ENCODE results near the gene FAM240B.

Gene FAM240B

GRCh38 chr9:38727497-38728001, 7.6 kb upstream of the FAM240B start:
- peak; percentile 74 for TF ChIP-seq CTCF (IDR thresholded peaks at IDR 0.05; ENCODE audit: low read length, missing control alignments)
- no peak overlapping the region for H3K4me3 ChIP-seq (replicated peaks; ENCODE audit: low read depth, low read length)
- DNase-seq (ENCODE audit: low read depth), result peak; percentile 81

GRCh38 chr9:38724754-38725153, 4.8 kb upstream of the FAM240B start:
- TF ChIP-seq CTCF (IDR thresholded peaks at IDR 0.05; ENCODE audit: low read length, missing control alignments), result no peak
- no peak overlapping the region for H3K4me3 ChIP-seq (replicated peaks; ENCODE audit: low read depth, low read length)
- no peak for DNase-seq (ENCODE audit: low read depth)

- no peak for DNase-seq (ENCODE audit: low read depth)
- no peak for TF ChIP-seq CTCF (IDR thresholded peaks at IDR 0.05; ENCODE audit: low read length, missing control alignments)
- no peak overlapping the region for H3K4me3 ChIP-seq (replicated peaks; ENCODE audit: low read depth, low read length)
Measured at GRCh38 chr9:38718148-38718547, 1.8 kb downstream of the FAM240B start.

GRCh38 chr9:38715684-38716083, 4.2 kb downstream of the FAM240B start:
- no peak overlapping the region for H3K4me3 ChIP-seq (replicated peaks; ENCODE audit: low read depth, low read length)
- no peak for TF ChIP-seq CTCF (IDR thresholded peaks at IDR 0.05; ENCODE audit: low read length, missing control alignments)
- DNase-seq (ENCODE audit: low read depth), result no peak

GRCh38 chr9:38713426-38713825, 6.5 kb downstream of the FAM240B start:
- DNase-seq (ENCODE audit: low read depth), result peak; percentile 99
- H3K4me3 ChIP-seq (replicated peaks; ENCODE audit: low read depth, low read length), result no peak overlapping the region
- no peak for TF ChIP-seq CTCF (IDR thresholded peaks at IDR 0.05; ENCODE audit: low read length, missing control alignments)

- DNase-seq (ENCODE audit: low read depth), result no peak
- H3K4me3 ChIP-seq (replicated peaks; ENCODE audit: low read depth, low read length), result no peak overlapping the region
- TF ChIP-seq CTCF (IDR thresholded peaks at IDR 0.05; ENCODE audit: low read length, missing control alignments), result no peak
Measured at GRCh38 chr9:38708759-38709158, 11.2 kb downstream of the FAM240B start.

- TF ChIP-seq CTCF (IDR thresholded peaks at IDR 0.05; ENCODE audit: low read length, missing control alignments), result peak; percentile 33
- H3K4me3 ChIP-seq (replicated peaks; ENCODE audit: low read depth, low read length), result no peak overlapping the region
- DNase-seq (ENCODE audit: low read depth), result no peak
Measured at GRCh38 chr9:38707885-38708637, 11.9 kb downstream of the FAM240B start.
